ENCODE results near the gene TJP1.

GRCh38 chr15:29811691-29812383 is 10.4 kb downstream of the TJP1 start:
- TF ChIP-seq CTCF (IDR thresholded peaks at IDR 0.05) (no peak), POLR2A (IDR thresholded peaks at IDR 0.05) (no peak)
